COLO668 (cell line): Measurements from ENCODE around the gene COL18A1.
"Not testable (repeated sequence)": the region's sequence is repeated elsewhere in the genome, so short reads cannot be mapped to it uniquely, and the experiment has no call there.

Experiments used
- DNase-seq: peaks from one replicate; lab custom pipeline; 2025; ENCODE audit not compliant: unreplicated experiment; lab: John Stamatoyannopoulos, UW

COL18A1 gene

DNA sequence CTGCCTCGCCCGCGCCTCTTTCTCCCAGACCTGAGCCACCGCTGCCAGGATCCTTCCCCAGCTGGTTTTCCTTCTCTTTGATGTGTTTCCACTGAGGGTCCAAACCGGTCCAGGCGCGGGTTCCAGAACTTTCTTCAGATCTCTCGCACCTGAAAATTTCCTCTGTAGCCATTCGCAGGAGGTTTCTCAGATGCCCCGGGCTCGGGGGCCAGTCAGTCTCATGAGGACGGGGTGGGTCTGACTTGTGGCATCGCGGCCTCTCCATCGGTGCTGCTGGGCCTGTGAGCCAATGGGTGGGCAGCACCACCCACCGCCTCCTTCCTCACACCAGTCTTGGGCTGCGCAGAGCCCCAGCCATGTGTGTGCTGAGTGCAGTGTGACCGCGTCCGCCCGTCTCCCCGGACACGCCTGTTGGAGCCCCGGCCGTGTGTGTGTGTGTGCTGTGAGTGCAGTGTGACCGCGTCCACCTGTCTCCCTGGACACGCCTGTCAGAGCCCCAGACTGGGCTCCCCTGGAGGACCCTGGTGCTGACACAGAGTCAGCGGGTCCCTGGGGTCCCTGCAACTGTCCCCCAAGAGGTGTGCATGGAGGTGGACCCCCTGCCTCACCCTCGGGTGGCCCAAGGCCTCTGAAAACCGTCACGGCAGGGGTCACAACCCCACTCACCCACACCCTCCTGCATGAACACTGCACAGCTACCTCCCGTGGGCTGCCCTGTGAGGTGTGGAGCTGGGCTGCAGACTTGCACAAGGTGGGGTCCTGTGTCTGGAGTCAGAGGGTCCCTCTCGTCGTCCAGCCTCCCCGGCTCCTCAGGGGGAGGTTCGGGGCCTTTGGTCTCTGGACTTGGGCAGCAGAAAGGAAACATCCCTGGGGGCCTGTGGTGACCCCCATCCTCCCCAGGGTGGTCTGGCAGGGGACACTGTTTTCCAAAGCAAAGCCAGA lies 20.2 kb downstream of the COL18A1 start:
- no peak for DNase-seq

DNA sequence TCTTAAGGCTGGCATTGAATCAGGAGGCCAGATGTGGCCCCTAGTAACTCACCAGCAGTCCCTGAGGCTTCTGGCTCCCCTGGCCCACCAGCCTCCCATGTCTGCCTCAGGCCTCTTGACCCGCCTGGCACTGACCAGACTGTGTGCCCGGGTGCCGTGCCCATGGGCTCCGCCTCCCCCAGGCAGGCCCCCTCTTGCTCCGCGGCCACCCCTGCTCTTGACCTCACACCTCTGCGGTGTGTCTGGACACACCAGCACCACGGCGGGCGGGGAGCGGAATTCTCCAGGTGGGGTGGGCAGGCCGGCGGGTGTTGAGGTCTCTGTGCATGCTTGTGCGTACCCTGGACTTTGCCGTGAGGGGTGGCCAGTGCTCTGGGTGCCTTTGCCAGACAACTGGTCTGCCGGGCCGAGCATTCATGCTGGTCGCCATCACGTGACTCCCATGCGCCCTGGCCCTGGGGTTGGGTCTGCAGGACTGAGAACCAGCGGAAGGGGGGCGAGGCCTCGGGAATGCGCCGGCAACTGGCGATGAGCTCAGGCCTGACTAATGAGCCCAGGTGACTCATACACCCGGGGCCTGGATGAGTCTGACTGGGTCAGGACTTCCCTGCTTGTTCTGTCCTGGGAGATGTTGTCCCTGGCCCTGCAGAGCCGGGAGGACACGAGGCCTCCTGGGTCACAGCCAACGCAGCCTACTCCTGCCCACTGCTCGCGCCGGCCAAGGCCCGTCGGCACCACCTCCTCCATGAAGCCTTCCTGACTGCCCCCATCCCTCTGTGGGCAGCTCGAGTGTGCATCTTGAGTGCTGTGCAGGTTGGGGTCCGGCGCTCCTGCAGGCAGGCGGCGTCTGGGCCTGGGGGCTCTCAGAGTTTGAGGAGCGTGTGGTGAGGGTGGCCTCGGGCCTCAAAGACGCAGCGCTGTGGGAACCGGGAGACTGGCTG lies 22.6 kb downstream of the COL18A1 start:
- DNase-seq, result peak; percentile 29

DNA sequence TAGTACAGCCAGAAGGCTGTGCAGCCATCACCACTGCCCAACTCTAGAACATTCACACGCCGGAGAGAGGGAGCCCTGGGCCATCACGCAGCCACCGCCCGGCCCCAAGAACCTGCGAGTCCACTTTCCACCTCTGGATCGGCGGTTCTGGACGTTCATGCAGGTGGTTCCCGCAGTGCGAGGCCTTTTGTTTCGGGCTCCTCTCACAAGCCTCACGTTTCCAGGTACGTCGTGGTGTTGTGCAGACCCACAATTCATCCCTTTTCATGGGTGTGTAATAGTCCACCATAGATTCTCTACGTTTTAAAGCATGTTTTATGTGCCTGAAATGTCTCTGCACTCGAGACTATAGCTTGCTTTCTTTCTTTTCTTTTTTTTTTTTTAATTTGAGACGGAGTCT lies 23.6 kb downstream of the COL18A1 start:
- DNase-seq, result no peak

DNA sequence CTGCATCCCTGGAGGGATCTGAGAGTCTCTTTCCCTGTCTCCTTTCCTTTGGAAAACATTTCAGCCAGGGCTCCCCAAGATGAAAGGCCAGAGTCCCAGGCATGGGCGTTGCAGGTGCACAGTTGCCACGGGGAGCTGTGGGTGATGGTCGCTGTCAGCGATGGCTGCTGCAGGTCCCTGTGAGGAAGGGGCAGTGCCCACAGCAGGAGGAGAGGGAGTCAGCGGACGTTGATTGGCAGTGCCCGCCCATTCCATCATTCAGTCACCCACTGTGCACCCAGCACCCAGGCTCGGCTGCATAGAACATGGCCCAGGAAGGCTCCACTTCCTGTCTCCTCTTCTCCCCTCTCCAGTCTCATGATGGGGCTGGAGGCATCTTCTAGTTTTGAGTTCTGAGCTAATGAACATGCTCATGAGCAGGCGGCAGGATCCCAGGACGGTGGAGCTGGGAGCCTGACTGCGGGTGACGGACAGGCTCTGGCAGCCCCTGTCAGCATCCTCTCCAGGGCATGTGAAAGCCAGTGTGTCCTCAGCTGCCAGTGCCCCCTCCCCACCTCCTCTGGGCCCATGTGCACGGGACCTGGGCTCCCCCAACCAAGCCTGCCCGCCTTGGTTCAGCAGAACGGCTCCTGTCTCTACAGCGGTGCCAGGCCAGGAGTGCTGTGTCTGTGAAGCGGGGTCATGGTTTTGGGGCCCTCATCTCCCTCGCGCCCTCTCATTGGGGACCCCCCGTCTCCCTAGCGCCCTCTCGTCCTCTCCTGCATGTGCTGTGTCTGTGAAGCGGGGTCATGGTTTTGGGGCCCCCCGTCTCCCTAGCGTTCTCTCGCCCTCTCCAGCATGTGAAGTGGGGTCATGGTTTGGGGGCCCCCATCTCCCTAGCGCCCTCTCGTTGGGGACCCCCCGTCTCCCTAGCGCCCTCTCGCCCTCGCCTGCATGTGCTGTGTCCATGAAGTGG lies 24.5 kb downstream of the COL18A1 start:
- no peak for DNase-seq

GRCh38 chr21:45430521-45431501 lies 25.8 kb downstream of the COL18A1 start:
- no peak for DNase-seq

- DNase-seq, result no peak
Measured at GRCh38 chr21:45431781-45432572, 27.0 kb downstream of the COL18A1 start.

GRCh38 chr21:45432575-45433255 lies 27.8 kb downstream of the COL18A1 start:
- no peak for DNase-seq

DNA sequence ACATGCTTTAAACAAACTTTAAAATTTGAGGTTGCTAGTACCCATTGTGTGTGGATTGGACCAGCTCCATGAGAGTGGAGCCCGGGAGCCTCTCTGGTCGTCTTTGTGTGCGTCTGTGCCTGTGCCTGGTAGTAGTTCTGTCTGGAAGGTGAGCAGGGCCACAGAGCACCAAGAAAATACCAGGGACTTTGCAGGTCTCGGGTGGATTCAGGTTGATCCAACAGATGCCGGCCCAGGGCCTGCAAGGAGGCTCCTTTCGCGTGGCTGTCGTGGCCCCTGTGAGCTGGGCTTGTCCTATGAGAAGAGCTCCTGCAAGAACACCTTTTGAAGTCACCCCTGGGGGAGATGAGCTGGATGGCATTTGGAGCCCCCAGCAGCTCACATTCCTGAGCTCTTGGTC lies 28.3 kb downstream of the COL18A1 start:
- DNase-seq, result no peak

DNA sequence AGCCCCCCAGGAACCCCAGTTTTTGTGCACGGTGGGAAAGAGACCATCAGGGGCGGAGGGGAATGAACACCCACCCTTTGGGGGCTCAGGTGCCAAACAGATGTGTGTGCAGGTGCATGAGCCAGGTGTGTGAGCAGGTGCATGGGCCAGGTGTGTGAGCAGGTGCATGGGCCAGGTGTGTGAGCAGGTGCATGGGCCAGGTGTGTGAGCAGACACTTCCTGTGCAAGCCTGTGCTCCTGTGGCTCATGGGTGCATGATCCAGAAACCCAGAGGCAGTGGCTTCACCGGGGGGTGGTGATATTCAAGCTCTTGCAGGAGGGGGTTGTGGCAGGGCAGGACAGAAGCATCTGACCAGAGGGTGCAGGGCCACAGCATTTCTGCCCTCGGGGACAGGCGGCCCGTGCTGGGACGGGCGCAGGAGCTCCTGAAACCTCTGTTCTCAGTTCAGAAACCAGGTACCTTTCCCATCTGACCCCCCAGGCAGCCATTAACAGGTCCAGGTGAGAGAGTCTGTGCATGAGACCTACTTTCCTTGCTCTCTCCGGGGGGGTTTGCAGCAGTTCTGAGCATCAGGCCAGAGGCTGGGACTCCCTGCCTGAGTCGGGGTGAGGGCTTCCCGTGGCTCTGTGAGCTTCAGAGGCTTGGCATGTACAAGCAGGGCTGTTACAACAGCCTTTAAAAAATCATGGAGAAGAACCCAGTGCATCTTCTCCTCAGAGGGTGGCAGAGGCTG lies 29.1 kb downstream of the COL18A1 start:
- no peak for DNase-seq

GRCh38 chr21:45434645-45435217 lies 29.8 kb downstream of the COL18A1 start:
- no peak for DNase-seq

- DNase-seq, result no peak
Measured at GRCh38 chr21:45435405-45435981, 30.5 kb downstream of the COL18A1 start.

GRCh38 chr21:45436351-45437065 lies 31.5 kb downstream of the COL18A1 start:
- no peak for DNase-seq

DNA sequence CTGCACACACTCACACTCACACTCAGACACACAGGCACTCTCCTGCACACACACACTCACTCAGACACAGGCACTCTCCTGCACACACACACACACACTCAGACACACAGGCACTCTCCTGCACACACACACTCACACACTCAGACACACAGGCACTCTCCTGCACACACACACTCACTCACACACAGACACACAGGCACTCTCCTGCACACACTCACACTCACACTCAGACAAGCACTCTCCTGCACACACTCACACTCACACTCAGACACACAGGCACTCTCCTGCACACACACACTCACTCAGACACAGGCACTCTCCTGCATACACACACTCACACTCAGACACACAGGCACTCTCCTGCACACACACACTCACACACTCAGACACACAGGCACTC lies 32.9 kb downstream of the COL18A1 start:
- DNase-seq, result not testable (repeated sequence)

DNA sequence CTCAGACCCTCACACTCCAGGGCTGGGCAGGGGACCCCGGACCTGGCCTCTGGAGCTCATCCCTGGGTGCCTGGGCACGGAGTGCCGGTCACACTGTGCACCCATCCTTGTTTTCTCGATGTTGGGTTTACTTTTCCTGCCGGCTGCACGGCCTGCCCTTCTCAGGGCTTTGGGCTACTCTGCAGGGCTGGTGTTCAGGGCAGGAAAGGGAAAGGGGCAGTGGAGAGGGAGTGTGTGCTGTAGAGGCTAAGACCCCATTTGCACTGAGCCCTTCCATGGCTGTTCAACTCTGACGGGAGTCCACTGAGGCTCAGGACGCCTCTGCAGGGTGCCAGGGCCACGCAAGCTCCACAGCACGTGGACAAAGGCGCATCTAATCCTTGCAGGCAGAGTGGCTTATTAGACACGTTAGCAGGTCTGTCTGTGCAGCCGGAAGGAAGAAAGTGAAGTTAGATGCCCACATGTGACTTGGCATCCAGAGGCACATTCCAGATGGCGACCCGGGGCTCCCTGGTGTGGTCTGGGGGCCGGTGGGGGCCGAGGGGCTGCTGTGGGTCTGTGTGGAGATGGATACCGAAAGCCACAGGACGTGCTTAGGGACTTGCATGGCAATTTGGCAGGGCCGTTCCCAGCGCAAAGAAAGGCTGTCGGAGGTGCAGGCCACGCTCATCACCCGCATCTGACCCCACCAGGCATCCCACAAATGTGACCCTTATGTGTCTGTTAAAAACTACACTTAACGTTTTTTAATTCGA lies 33.6 kb downstream of the COL18A1 start:
- no peak for DNase-seq

GRCh38 chr21:45439161-45439872 lies 34.4 kb downstream of the COL18A1 start:
- DNase-seq, result peak; percentile 76
